ENCODE measurements around the gene FNIP1.

Gene FNIP1

GRCh38 chr5:131654309-131654708 lies 142.5 kb downstream of the FNIP1 start:
- H3K4me2 ChIP-seq (ENCODE audit: low read length, poor library complexity, severe bottlenecking): no peak overlapping the region
- 99% methylated on average over 2 of the region's 2 CpGs for WGBS
- H3K4ac ChIP-seq (ENCODE audit: low read depth in 1 of 2, low read length in 2 of 2): no peak overlapping the region
- no peak overlapping the region for H2BK15ac ChIP-seq (ENCODE audit: low read depth, poor library complexity, severe bottlenecking)
- no peak overlapping the region for H2BK12ac ChIP-seq (ENCODE audit: low read length in 2 of 2)
- H3K36me3 ChIP-seq (ENCODE audit: control insufficient read depth in 1 of 2, insufficient read depth in 2 of 2, low read depth in 1 of 2, low read length in 2 of 2): peaks cover 20 to 88% of the 10 kb centered on the region in 2 experiments
- no peak overlapping the region for H3K9ac ChIP-seq (ENCODE audit: low read length)
- H2AFZ ChIP-seq (ENCODE audit: low read depth, low read length): no peak overlapping the region
- no peak overlapping the region for H4K91ac ChIP-seq (ENCODE audit: low read length)
- no peak overlapping the region for H3K23ac ChIP-seq (ENCODE audit: low read length in 2 of 2)
- H3K18ac ChIP-seq (ENCODE audit: low read depth in 1 of 2, low read length in 2 of 2): no peak overlapping the region
- H3K9me3 ChIP-seq (ENCODE audit: control insufficient read depth, low read length): no peaks in the 10 kb centered on the region
- no peak overlapping the region for H2AK5ac ChIP-seq (ENCODE audit: low read length, severe bottlenecking)
- no peak for DNase-seq
- no peaks in the 10 kb centered on the region for H3K4me1 ChIP-seq (ENCODE audit: control insufficient read depth, insufficient read depth, low read depth, low read length)
- H2BK5ac ChIP-seq (ENCODE audit: low read depth, low read length, poor library complexity, severe bottlenecking): no peak overlapping the region
- no peaks in the 10 kb centered on the region for H3K27me3 ChIP-seq (ENCODE audit: control insufficient read depth in 1 of 2, insufficient read depth in 1 of 2, low read length in 2 of 2)
- no peak overlapping the region for H3K4me3 ChIP-seq (ENCODE audit: insufficient read depth in 1 of 2, low read depth in 1 of 2, low read length in 2 of 2)
- H3K27ac ChIP-seq (ENCODE audit: low read length, poor library complexity, severe bottlenecking): no peak overlapping the region
- H3K14ac ChIP-seq (ENCODE audit: low read length in 2 of 2): no peak overlapping the region
- no peak overlapping the region for H4K8ac ChIP-seq (ENCODE audit: low read length)
- peaks cover 24% of the 10 kb centered on the region for H3K79me1 ChIP-seq (replicated peaks; ENCODE audit: low read length, poor library complexity, severe bottlenecking)
- no peak overlapping the region for H2BK120ac ChIP-seq (ENCODE audit: low read depth, low read length)

GRCh38 chr5:131649161-131649560 lies 147.7 kb downstream of the FNIP1 start:
- Histone ChIP-seq H3K9ac (ENCODE audit: low read length) (no peak overlapping the region), H4K8ac (ENCODE audit: low read length) (no peak overlapping the region), H3K79me1 (replicated peaks; ENCODE audit: low read length, poor library complexity, severe bottlenecking) (peaks cover 13% of the 10 kb centered on the region), H3K4ac (ENCODE audit: low read depth in 1 of 2, low read length in 2 of 2) (no peak overlapping the region), H2BK15ac (ENCODE audit: low read depth, poor library complexity, severe bottlenecking) (no peak overlapping the region), H3K27me3 (ENCODE audit: control insufficient read depth in 1 of 2, insufficient read depth in 1 of 2, low read length in 2 of 2) (no peaks in the 10 kb centered on the region), H3K23ac (ENCODE audit: low read length in 2 of 2) (no peak overlapping the region), H3K4me2 (ENCODE audit: low read length, poor library complexity, severe bottlenecking) (no peak overlapping the region), H3K9me3 (ENCODE audit: control insufficient read depth, low read length) (no peaks in the 10 kb centered on the region), H2AFZ (ENCODE audit: low read depth, low read length) (no peak overlapping the region), H3K14ac (ENCODE audit: low read length in 2 of 2) (no peak overlapping the region), H4K91ac (ENCODE audit: low read length) (no peak overlapping the region), H2AK5ac (ENCODE audit: low read length, severe bottlenecking) (no peak overlapping the region), H2BK12ac (ENCODE audit: low read length in 2 of 2) (no peak overlapping the region), H2BK120ac (ENCODE audit: low read depth, low read length) (no peak overlapping the region), H3K36me3 (ENCODE audit: control insufficient read depth in 1 of 2, insufficient read depth in 2 of 2, low read depth in 1 of 2, low read length in 2 of 2) (peaks cover 14 to 93% of the 10 kb centered on the region in 2 experiments), H3K18ac (ENCODE audit: low read depth in 1 of 2, low read length in 2 of 2) (no peak overlapping the region), H2BK5ac (ENCODE audit: low read depth, low read length, poor library complexity, severe bottlenecking) (no peak overlapping the region), H3K4me1 (ENCODE audit: control insufficient read depth, insufficient read depth, low read depth, low read length) (no peaks in the 10 kb centered on the region), H3K27ac (ENCODE audit: low read length, poor library complexity, severe bottlenecking) (no peak overlapping the region), H3K4me3 (ENCODE audit: insufficient read depth in 1 of 2, low read depth in 1 of 2, low read length in 2 of 2) (no peak overlapping the region)
- no peak for DNase-seq
- no CpG with 5 or more reads among the region's 3 CpGs for WGBS

GRCh38 chr5:131647048-131647769 lies 149.6 kb downstream of the FNIP1 start:
- Histone ChIP-seq H3K4me3 (ENCODE audit: insufficient read depth in 1 of 2, low read depth in 1 of 2, low read length in 2 of 2) (no peak overlapping the region), H3K4me1 (ENCODE audit: control insufficient read depth, insufficient read depth, low read depth, low read length) (no peaks in the 10 kb centered on the region), H2BK15ac (ENCODE audit: low read depth, poor library complexity, severe bottlenecking) (no peak overlapping the region), H4K91ac (ENCODE audit: low read length) (no peak overlapping the region), H3K36me3 (ENCODE audit: control insufficient read depth in 1 of 2, insufficient read depth in 2 of 2, low read depth in 1 of 2, low read length in 2 of 2) (peaks cover 9 to 97% of the 10 kb centered on the region in 2 experiments), H3K27me3 (ENCODE audit: control insufficient read depth in 1 of 2, insufficient read depth in 1 of 2, low read length in 2 of 2) (no peaks in the 10 kb centered on the region), H2BK5ac (ENCODE audit: low read depth, low read length, poor library complexity, severe bottlenecking) (no peak overlapping the region), H3K14ac (ENCODE audit: low read length in 2 of 2) (no peak overlapping the region), H3K18ac (ENCODE audit: low read depth in 1 of 2, low read length in 2 of 2) (no peak overlapping the region), H3K9me3 (ENCODE audit: control insufficient read depth, low read length) (no peaks in the 10 kb centered on the region), H3K79me1 (replicated peaks; ENCODE audit: low read length, poor library complexity, severe bottlenecking) (peaks cover 7% of the 10 kb centered on the region), H2AK5ac (ENCODE audit: low read length, severe bottlenecking) (no peak overlapping the region), H3K23ac (ENCODE audit: low read length in 2 of 2) (no peak overlapping the region), H3K27ac (ENCODE audit: low read length, poor library complexity, severe bottlenecking) (no peak overlapping the region), H4K8ac (ENCODE audit: low read length) (no peak overlapping the region), H3K4me2 (ENCODE audit: low read length, poor library complexity, severe bottlenecking) (no peak overlapping the region), H3K9ac (ENCODE audit: low read length) (no peak overlapping the region), H3K4ac (ENCODE audit: low read depth in 1 of 2, low read length in 2 of 2) (no peak overlapping the region), H2AFZ (ENCODE audit: low read depth, low read length) (no peak overlapping the region), H2BK120ac (ENCODE audit: low read depth, low read length) (no peak overlapping the region), H2BK12ac (ENCODE audit: low read length in 2 of 2) (no peak overlapping the region)
- WGBS: 98% methylated on average over 9 of the region's 10 CpGs
- no peak for DNase-seq

GRCh38 chr5:131644822-131645221 lies 152.0 kb downstream of the FNIP1 start:
- Histone ChIP-seq H3K27ac (ENCODE audit: low read length, poor library complexity, severe bottlenecking) (no peak overlapping the region), H3K27me3 (ENCODE audit: control insufficient read depth in 1 of 2, insufficient read depth in 1 of 2, low read length in 2 of 2) (no peaks in the 10 kb centered on the region), H4K8ac (ENCODE audit: low read length) (no peak overlapping the region), H2BK15ac (ENCODE audit: low read depth, poor library complexity, severe bottlenecking) (no peak overlapping the region), H3K23ac (ENCODE audit: low read length in 2 of 2) (no peak overlapping the region), H2BK120ac (ENCODE audit: low read depth, low read length) (no peak overlapping the region), H2AK5ac (ENCODE audit: low read length, severe bottlenecking) (no peak overlapping the region), H2BK5ac (ENCODE audit: low read depth, low read length, poor library complexity, severe bottlenecking) (no peak overlapping the region), H3K4me3 (ENCODE audit: insufficient read depth in 1 of 2, low read depth in 1 of 2, low read length in 2 of 2) (no peak overlapping the region), H3K14ac (ENCODE audit: low read length in 2 of 2) (no peak overlapping the region), H3K18ac (ENCODE audit: low read depth in 1 of 2, low read length in 2 of 2) (no peak overlapping the region), H3K9ac (ENCODE audit: low read length) (no peak overlapping the region), H3K4me2 (ENCODE audit: low read length, poor library complexity, severe bottlenecking) (no peak overlapping the region), H3K36me3 (ENCODE audit: control insufficient read depth in 1 of 2, insufficient read depth in 2 of 2, low read depth in 1 of 2, low read length in 2 of 2) (peaks cover 3 to 84% of the 10 kb centered on the region in 2 experiments), H3K79me1 (replicated peaks; ENCODE audit: low read length, poor library complexity, severe bottlenecking) (peaks cover 6% of the 10 kb centered on the region), H3K4ac (ENCODE audit: low read depth in 1 of 2, low read length in 2 of 2) (no peak overlapping the region), H2BK12ac (ENCODE audit: low read length in 2 of 2) (no peak overlapping the region), H2AFZ (ENCODE audit: low read depth, low read length) (no peak overlapping the region), H4K91ac (ENCODE audit: low read length) (no peak overlapping the region), H3K9me3 (ENCODE audit: control insufficient read depth, low read length) (no peaks in the 10 kb centered on the region), H3K4me1 (ENCODE audit: control insufficient read depth, insufficient read depth, low read depth, low read length) (no peaks in the 10 kb centered on the region)
- 90% methylated on average over 6 of the region's 7 CpGs for WGBS
- no peak for DNase-seq

All from mesenchymal stem cell (in vitro differentiated cells and primary cell).